OCI-LY3 (cell line): ENCODE measurements around the gene NPEPL1.

ENCODE experiments used
- EZH2phosphoT487 ChIP-seq: fragments of 200-600 bp; shearing (Covaris generic); IDR thresholded peaks from 2 replicates; pipeline ENCODE4 v1.6.1; 2018; ENCODE audit warnings: antibody characterized with exemption, mixed run types, low read depth
- TF ChIP-seq, protein P1 (sequence below): fragments of 200-600, 300-600 bp; sonication (generic); IDR thresholded peaks from 2 replicates; pipeline ENCODE4 v1.5.1; 2014; ENCODE audit warnings: antibody characterized with exemption, low read length, low read depth

DNA sequence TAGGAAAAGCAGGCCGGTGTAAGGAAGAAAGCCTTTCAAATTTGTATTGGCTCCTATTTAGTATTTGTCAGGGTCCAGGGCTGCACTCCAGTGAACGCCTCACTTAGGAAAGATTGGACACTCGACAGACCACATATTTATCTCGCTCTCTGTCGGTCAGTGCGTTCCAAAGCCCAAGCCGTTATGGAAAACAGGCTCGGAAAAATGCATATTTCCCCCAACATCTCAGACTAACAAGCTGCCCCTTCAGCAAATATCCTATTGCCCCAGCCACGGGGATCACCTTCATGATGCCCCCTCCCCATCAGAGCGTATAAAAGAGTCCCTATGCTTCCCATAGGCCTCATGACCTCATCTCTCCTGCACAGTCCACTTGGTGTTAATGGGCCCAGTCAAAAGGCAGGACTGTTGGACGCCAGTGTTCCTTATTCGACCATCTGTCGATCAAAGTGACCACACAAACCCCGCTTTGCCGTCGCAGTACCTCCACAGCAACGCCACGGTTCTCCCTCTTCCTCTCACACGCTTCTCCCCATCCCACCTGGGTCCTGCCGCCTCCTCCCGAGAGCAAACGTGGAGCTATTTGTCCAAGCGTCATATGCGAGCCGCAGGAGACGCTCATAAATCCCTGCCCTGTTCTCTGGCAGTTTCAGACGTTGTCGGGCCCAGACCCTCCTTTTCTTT lies 63.3 kb downstream of the NPEPL1 start:
- TF ChIP-seq, protein P1, sequence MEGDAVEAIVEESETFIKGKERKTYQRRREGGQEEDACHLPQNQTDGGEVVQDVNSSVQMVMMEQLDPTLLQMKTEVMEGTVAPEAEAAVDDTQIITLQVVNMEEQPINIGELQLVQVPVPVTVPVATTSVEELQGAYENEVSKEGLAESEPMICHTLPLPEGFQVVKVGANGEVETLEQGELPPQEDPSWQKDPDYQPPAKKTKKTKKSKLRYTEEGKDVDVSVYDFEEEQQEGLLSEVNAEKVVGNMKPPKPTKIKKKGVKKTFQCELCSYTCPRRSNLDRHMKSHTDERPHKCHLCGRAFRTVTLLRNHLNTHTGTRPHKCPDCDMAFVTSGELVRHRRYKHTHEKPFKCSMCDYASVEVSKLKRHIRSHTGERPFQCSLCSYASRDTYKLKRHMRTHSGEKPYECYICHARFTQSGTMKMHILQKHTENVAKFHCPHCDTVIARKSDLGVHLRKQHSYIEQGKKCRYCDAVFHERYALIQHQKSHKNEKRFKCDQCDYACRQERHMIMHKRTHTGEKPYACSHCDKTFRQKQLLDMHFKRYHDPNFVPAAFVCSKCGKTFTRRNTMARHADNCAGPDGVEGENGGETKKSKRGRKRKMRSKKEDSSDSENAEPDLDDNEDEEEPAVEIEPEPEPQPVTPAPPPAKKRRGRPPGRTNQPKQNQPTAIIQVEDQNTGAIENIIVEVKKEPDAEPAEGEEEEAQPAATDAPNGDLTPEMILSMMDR = no peak
- no peak for TF ChIP-seq EZH2phosphoT487
